ENCODE measurements around the gene BTF3. TPM values are rescaled to one million over a fixed set of nuclear protein-coding genes. Genes with fewer than 3 reads are reported as not detected.
A peak's percentile ranks its signal among the peaks of the same experiment; 100 is the strongest.

BTF3 gene
- polyA plus RNA-seq, 1 donor from 2014 or later: 324 TPM

GRCh38 chr5:73450137-73450536 is 48.1 kb upstream of the BTF3 start:
- Histone ChIP-seq H3K27me3 (ENCODE audit: insufficient read depth, low read depth, low read length) (peaks cover 82% of the 10 kb centered on the region), H3K9ac (ENCODE audit: low read length) (no peak overlapping the region), H3K4me3 (ENCODE audit: low read length) (no peak overlapping the region), H3K79me2 (replicated peaks; ENCODE audit: insufficient read depth, low read length) (no peaks in the 10 kb centered on the region), H3K27ac (ENCODE audit: low read length) (no peak overlapping the region), H3F3A (ENCODE audit: insufficient read depth, low read length, poor library complexity, severe bottlenecking) (no peaks in the 10 kb centered on the region), H3K36me3 (ENCODE audit: insufficient read depth, low read length) (no peaks in the 10 kb centered on the region), H2AFZ (ENCODE audit: low read depth, low read length) (no peak overlapping the region), H4K20me1 (ENCODE audit: insufficient read depth) (no peaks in the 10 kb centered on the region), H3K9me2 (ENCODE audit: insufficient read depth, low read length) (no peaks in the 10 kb centered on the region), H3K9me3 (ENCODE audit: low read length) (no peaks in the 10 kb centered on the region), H3K4me2 (ENCODE audit: low read length) (no peak overlapping the region)
- TF ChIP-seq TAF1 (IDR thresholded peaks at IDR 0.05; ENCODE audit: low read depth) (no peak), EP300 (conservative IDR thresholded peaks at IDR 0.05; ENCODE audit: poor library complexity, severe bottlenecking) (no peak), RAD21 (conservative IDR thresholded peaks at IDR 0.05) (no peak), SMC3 (conservative IDR thresholded peaks at IDR 0.05; ENCODE audit: poor library complexity) (no peak), EZH2 (IDR thresholded peaks at IDR 0.05; ENCODE audit: borderline replicate concordance, insufficient read depth, low read length, poor library complexity, severe bottlenecking) (no peak), POLR2AphosphoS5 (IDR thresholded peaks at IDR 0.05) (no peak), MXI1 (conservative IDR thresholded peaks at IDR 0.05; ENCODE audit: poor library complexity, severe bottlenecking) (no peak), CTCF (IDR thresholded peaks at IDR 0.05; ENCODE audit: poor library complexity, severe bottlenecking) (no peak), REST (IDR thresholded peaks at IDR 0.05; ENCODE audit: borderline replicate concordance) (no peak)

DNA sequence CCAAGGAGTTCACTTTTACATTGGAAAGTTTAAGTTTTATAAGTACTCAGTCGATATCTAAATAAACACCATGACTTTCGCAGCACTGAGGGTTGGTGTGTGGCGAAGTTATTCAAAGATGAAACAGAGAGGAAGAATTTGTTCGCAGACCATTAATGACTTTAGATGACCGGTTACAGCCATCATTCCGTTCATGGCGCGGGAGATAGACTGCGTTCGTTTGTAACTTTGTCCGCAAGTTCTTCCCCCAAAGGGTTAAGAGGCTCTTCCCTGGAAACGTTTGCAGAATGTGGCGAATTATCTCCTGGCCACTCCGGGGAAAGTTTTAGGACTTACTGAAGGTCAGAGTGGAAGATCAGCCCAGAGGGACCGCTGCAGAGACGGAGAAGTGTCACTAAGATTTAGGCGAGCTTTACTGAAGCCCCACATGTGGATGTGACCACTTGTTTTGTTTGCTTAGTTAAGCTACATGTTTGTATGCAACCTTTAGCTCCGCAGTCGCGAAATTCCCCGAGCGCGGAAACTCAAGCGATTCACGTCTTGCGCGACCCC is 47.5 kb upstream of the BTF3 start:
- Histone ChIP-seq H3F3A (ENCODE audit: insufficient read depth, low read length, poor library complexity, severe bottlenecking) (no peaks in the 10 kb centered on the region), H3K79me2 (replicated peaks; ENCODE audit: insufficient read depth, low read length) (no peaks in the 10 kb centered on the region), H3K36me3 (ENCODE audit: insufficient read depth, low read length) (no peaks in the 10 kb centered on the region), H3K4me3 (ENCODE audit: low read length) (no peak overlapping the region), H3K9me3 (ENCODE audit: low read length) (no peaks in the 10 kb centered on the region), H3K27ac (ENCODE audit: low read length) (no peak overlapping the region), H2AFZ (ENCODE audit: low read depth, low read length) (no peak overlapping the region), H3K9me2 (ENCODE audit: insufficient read depth, low read length) (no peaks in the 10 kb centered on the region), H3K4me2 (ENCODE audit: low read length) (no peak overlapping the region), H3K9ac (ENCODE audit: low read length) (no peak overlapping the region), H4K20me1 (ENCODE audit: insufficient read depth) (no peaks in the 10 kb centered on the region), H3K27me3 (ENCODE audit: insufficient read depth, low read depth, low read length) (peaks cover 76% of the 10 kb centered on the region)
- peak; percentile 30 for TF ChIP-seq EZH2 (IDR thresholded peaks at IDR 0.05; ENCODE audit: borderline replicate concordance, insufficient read depth, low read length, poor library complexity, severe bottlenecking)
- TF ChIP-seq REST (IDR thresholded peaks at IDR 0.05; ENCODE audit: borderline replicate concordance): no peak
- no peak for TF ChIP-seq MXI1 (conservative IDR thresholded peaks at IDR 0.05; ENCODE audit: poor library complexity, severe bottlenecking)
- TF ChIP-seq POLR2AphosphoS5 (IDR thresholded peaks at IDR 0.05): peak; percentile 66
